ENCODE data around the gene DYRK1B.

The DYRK1B gene

DNA sequence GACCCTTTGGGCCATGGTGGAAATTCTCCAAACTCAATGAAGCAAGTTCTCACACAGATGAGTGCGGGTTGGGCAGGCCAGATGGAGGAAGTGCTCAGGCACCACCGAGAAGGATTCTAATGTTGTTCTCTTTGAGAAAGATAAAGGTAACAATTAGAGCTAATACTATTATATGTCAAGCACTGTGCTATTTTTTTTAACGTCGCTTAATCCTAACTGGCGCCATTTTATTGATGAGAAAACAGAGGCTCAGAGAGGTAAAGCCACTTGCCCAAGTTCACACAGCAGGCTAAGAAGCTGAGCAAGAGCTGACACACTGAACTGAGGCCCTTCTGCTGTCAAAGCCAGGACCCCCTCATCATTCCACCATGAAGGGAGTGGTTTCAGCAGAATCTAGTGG, 11.2 kb upstream of the DYRK1B start:
- peaks cover 3 to 34% (median 30%) of the 10 kb centered on the region in 5 donors for H3K4me1 ChIP-seq (ENCODE audit: control insufficient read depth in 5 of 5, insufficient read depth in 5 of 5, low read length in 5 of 5)

GRCh38 chr19:39843919-39844793, 10.2 kb upstream of the DYRK1B start:
- Histone ChIP-seq H3K9me3 (ENCODE audit: control insufficient read depth in 5 of 5, low read length in 5 of 5) (no peaks in the 10 kb centered on the region), H3K27ac (ENCODE audit: low read depth, low read length) (no peak overlapping the region), H3K4me1 (ENCODE audit: control insufficient read depth in 5 of 5, insufficient read depth in 5 of 5, low read length in 5 of 5) (peaks cover 3 to 34% (median 30%) of the 10 kb centered on the region in 5 donors), H3K36me3 (ENCODE audit: control insufficient read depth in 5 of 5, insufficient read depth in 5 of 5, low read length in 5 of 5) (peaks cover 0 to 12% (median 10%) of the 10 kb centered on the region in 5 donors), H3K27me3 (ENCODE audit: control insufficient read depth in 5 of 5, insufficient read depth in 4 of 5, low read length in 5 of 5) (no peaks in the 10 kb centered on the region), H3K4me3 (ENCODE audit: low read depth in 1 of 5, low read length in 5 of 5) (no peak overlapping the region), H3K9ac (ENCODE audit: low read length in 5 of 5) (peak overlapping the region in 1 of 5 donors; percentile 88)

More for the DNA sequence above, 11.2 kb upstream of the DYRK1B start:
- peak overlapping the region; percentile 73 to 88 (median 86) for H3K9ac ChIP-seq (ENCODE audit: low read length in 5 of 5)
- H3K27ac ChIP-seq (ENCODE audit: low read depth, low read length), result no peak overlapping the region
- H3K36me3 ChIP-seq (ENCODE audit: control insufficient read depth in 5 of 5, insufficient read depth in 5 of 5, low read length in 5 of 5), result peaks cover 0 to 2% (median under 1%) of the 10 kb centered on the region in 5 donors
- no peaks in the 10 kb centered on the region for H3K27me3 ChIP-seq (ENCODE audit: control insufficient read depth in 5 of 5, insufficient read depth in 4 of 5, low read length in 5 of 5)
- no peaks in the 10 kb centered on the region for H3K9me3 ChIP-seq (ENCODE audit: control insufficient read depth in 5 of 5, low read length in 5 of 5)
- peak overlapping the region; percentile 62 to 92 (median 83) for H3K4me3 ChIP-seq (ENCODE audit: low read depth in 1 of 5, low read length in 5 of 5)

DNA sequence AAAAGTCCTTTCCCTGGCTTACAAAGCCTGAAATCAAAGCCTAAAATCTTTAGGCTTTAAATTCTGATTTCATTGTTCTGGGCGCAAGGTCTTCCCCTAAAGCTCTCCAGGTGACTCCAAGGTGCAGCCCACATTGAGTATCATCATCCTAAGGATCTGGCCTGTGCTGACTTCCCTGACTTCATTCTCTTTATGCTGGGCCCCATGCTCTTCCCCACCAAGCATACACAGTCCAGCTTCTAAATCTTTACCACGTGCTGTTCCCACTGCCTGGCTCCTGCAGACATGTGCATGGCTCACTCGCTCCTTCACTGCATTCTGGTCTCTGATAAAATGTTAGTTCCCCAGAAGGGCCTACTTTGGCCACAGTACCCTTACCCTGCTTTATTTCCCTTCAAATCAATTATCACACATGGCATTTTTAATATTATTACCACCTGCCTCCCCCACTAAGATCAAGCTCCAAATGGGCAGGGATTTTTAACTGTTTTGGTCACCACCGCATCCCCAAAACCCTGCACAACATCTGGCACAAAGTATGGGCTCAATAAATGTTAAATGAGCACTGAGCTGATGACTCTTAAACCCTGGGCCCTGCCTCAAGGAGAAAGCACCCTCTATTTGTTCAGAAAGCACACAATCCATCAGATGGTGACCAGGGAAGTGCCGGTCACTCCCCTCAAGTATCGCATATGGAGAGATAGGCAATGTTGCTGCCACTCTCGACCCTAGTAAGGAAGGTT, 8.9 kb upstream of the DYRK1B start:
- H3K27ac ChIP-seq (ENCODE audit: low read depth, low read length), result no peak overlapping the region
- no peaks in the 10 kb centered on the region for H3K9me3 ChIP-seq (ENCODE audit: control insufficient read depth in 5 of 5, low read length in 5 of 5)
- H3K4me3 ChIP-seq (ENCODE audit: low read depth in 1 of 5, low read length in 5 of 5), result peak overlapping the region in 1 of 5 donors; percentile 57
- H3K36me3 ChIP-seq (ENCODE audit: control insufficient read depth in 5 of 5, insufficient read depth in 5 of 5, low read length in 5 of 5), result peaks cover under 1 to 25% (median 20%) of the 10 kb centered on the region in 5 donors
- no peak overlapping the region for H3K9ac ChIP-seq (ENCODE audit: low read length in 5 of 5)
- no peaks in the 10 kb centered on the region for H3K27me3 ChIP-seq (ENCODE audit: control insufficient read depth in 5 of 5, insufficient read depth in 4 of 5, low read length in 5 of 5)
- H3K4me1 ChIP-seq (ENCODE audit: control insufficient read depth in 5 of 5, insufficient read depth in 5 of 5, low read length in 5 of 5), result peaks cover 3 to 34% (median 30%) of the 10 kb centered on the region in 5 donors

DNA sequence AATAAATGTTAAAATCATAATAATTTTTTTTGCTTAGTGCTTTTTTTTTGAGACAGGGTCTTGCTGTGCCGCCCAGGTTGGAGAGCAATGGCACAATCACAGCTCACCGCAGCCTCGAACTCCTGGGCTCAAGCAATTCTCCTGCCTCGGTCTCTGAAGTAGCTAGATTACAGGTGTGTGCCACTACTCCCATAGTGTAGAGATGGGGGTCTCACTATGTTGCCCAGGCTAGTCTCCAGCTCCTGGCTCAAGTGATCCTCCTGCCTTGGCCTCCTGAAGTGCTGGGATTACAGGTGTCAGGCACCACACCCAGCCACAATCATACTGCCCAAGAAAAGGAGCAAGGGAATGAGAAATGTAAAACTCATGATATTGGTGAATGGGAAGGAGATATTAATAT, 7.1 kb upstream of the DYRK1B start:
- Histone ChIP-seq H3K9ac (ENCODE audit: low read length in 5 of 5) (no peak overlapping the region), H3K27me3 (ENCODE audit: control insufficient read depth in 5 of 5, insufficient read depth in 4 of 5, low read length in 5 of 5) (no peaks in the 10 kb centered on the region), H3K36me3 (ENCODE audit: control insufficient read depth in 5 of 5, insufficient read depth in 5 of 5, low read length in 5 of 5) (peaks cover 5 to 43% (median 37%) of the 10 kb centered on the region in 5 donors), H3K4me3 (ENCODE audit: low read depth in 1 of 5, low read length in 5 of 5) (no peak overlapping the region), H3K27ac (ENCODE audit: low read depth, low read length) (no peak overlapping the region), H3K4me1 (ENCODE audit: control insufficient read depth in 5 of 5, insufficient read depth in 5 of 5, low read length in 5 of 5) (peaks cover 3 to 25% (median 22%) of the 10 kb centered on the region in 5 donors), H3K9me3 (ENCODE audit: control insufficient read depth in 5 of 5, low read length in 5 of 5) (no peaks in the 10 kb centered on the region)

DNA sequence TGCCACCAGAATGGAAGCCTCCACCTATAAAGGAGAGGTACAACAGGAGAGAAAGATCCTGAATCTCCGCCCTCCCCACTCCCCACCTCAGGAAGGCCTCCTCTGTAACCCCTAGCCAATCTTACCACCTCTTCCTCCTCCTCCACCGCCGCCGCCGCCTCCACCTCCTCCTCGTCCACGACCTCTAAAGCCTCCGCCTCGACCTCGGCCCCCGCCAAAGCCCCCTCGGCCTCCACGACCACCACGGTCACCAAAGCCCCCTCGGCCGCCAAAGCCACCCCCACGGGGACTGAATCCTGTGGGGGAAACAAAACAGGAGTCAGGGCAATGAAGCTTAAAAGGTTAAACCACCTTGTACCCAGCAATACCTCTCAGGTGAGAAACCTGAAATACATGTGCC, 6.5 kb upstream of the DYRK1B start:
- Histone ChIP-seq H3K27ac (ENCODE audit: low read depth, low read length) (no peak overlapping the region), H3K4me1 (ENCODE audit: control insufficient read depth in 5 of 5, insufficient read depth in 5 of 5, low read length in 5 of 5) (peaks cover 3 to 21% (median 16%) of the 10 kb centered on the region in 5 donors), H3K4me3 (ENCODE audit: low read depth in 1 of 5, low read length in 5 of 5) (no peak overlapping the region), H3K9me3 (ENCODE audit: control insufficient read depth in 5 of 5, low read length in 5 of 5) (no peaks in the 10 kb centered on the region), H3K36me3 (ENCODE audit: control insufficient read depth in 5 of 5, insufficient read depth in 5 of 5, low read length in 5 of 5) (peaks cover 8 to 48% (median 40%) of the 10 kb centered on the region in 5 donors), H3K9ac (ENCODE audit: low read length in 5 of 5) (no peak overlapping the region), H3K27me3 (ENCODE audit: control insufficient read depth in 5 of 5, insufficient read depth in 4 of 5, low read length in 5 of 5) (no peaks in the 10 kb centered on the region)

DNA sequence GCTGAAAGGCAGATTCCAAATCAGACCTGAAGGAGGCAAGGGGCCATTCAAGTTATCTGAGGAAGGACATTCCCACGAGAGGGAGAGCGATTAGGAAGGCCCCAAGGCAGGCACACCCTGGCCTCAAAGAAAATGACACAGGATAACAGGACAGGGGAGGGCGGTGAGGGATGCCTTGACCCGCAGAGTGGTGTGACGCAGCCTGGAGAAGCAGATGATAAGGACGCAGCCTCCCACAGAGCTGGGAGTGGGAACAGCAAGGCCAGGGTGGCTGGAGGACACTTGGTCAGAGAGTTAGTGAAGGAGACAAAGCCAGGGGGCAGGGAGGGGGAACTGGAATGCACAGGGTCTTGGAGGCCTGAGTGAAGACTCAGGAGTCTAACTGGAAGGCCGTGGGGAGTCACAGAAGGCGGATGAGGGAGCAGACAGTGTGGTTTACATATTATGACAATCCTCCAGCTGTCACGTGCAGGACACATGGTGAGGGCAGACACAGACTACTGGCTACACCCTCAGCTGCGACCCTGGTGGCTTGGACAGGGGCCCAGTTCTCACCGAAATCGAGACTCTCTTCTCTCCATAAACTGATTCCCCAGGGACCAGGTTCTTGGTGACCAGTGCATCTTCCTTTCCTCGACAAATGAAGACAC, 5.8 kb upstream of the DYRK1B start:
- Histone ChIP-seq H3K4me1 (ENCODE audit: control insufficient read depth in 5 of 5, insufficient read depth in 5 of 5, low read length in 5 of 5) (peaks cover 0 to 14% (median 9%) of the 10 kb centered on the region in 5 donors), H3K27me3 (ENCODE audit: control insufficient read depth in 5 of 5, insufficient read depth in 4 of 5, low read length in 5 of 5) (no peaks in the 10 kb centered on the region), H3K27ac (ENCODE audit: low read depth, low read length) (no peak overlapping the region), H3K9ac (ENCODE audit: low read length in 5 of 5) (no peak overlapping the region), H3K36me3 (ENCODE audit: control insufficient read depth in 5 of 5, insufficient read depth in 5 of 5, low read length in 5 of 5) (peaks cover 8 to 52% (median 40%) of the 10 kb centered on the region in 5 donors), H3K4me3 (ENCODE audit: low read depth in 1 of 5, low read length in 5 of 5) (no peak overlapping the region), H3K9me3 (ENCODE audit: control insufficient read depth in 5 of 5, low read length in 5 of 5) (no peaks in the 10 kb centered on the region)

GRCh38 chr19:39838569-39838968, 4.6 kb upstream of the DYRK1B start:
- Histone ChIP-seq H3K36me3 (ENCODE audit: control insufficient read depth in 5 of 5, insufficient read depth in 5 of 5, low read length in 5 of 5) (peaks cover 8 to 55% (median 40%) of the 10 kb centered on the region in 5 donors), H3K9ac (ENCODE audit: low read length in 5 of 5) (peak overlapping the region in 1 of 5 donors; percentile 0), H3K27ac (ENCODE audit: low read depth, low read length) (no peak overlapping the region)

DNA sequence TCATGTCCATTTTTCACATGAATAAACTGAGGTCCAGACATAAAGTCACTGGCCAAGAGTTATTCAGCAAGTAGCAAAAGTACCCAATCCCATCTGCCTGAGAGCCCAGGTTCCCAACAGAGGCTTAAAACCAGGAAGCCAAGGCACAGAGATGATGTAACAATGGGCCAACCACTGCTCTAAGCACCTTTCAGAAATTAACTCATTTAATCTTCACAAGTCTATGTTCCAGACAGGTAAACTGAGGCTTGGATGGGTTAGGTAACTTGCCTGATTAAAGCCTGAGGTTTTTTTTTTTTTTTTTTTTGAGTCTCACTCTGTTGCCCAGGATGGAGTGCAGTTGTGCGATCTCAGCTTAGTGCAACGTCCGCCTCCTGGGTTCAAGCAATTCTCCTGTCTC, 4.0 kb upstream of the DYRK1B start:
- Histone ChIP-seq H3K36me3 (ENCODE audit: control insufficient read depth in 5 of 5, insufficient read depth in 5 of 5, low read length in 5 of 5) (peaks cover 8 to 55% (median 40%) of the 10 kb centered on the region in 5 donors), H3K27me3 (ENCODE audit: control insufficient read depth in 5 of 5, insufficient read depth in 4 of 5, low read length in 5 of 5) (no peaks in the 10 kb centered on the region), H3K27ac (ENCODE audit: low read depth, low read length) (no peak overlapping the region), H3K4me1 (ENCODE audit: control insufficient read depth in 5 of 5, insufficient read depth in 5 of 5, low read length in 5 of 5) (peaks cover 0 to 16% (median 10%) of the 10 kb centered on the region in 5 donors), H3K9me3 (ENCODE audit: control insufficient read depth in 5 of 5, low read length in 5 of 5) (no peaks in the 10 kb centered on the region), H3K9ac (ENCODE audit: low read length in 5 of 5) (no peak overlapping the region), H3K4me3 (ENCODE audit: low read depth in 1 of 5, low read length in 5 of 5) (no peak overlapping the region)

More at GRCh38 chr19:39838569-39838968, 4.6 kb upstream of the DYRK1B start:
- Histone ChIP-seq H3K9me3 (ENCODE audit: control insufficient read depth in 5 of 5, low read length in 5 of 5) (no peaks in the 10 kb centered on the region), H3K4me3 (ENCODE audit: low read depth in 1 of 5, low read length in 5 of 5) (no peak overlapping the region), H3K4me1 (ENCODE audit: control insufficient read depth in 5 of 5, insufficient read depth in 5 of 5, low read length in 5 of 5) (peaks cover 0 to 11% (median 9%) of the 10 kb centered on the region in 5 donors), H3K27me3 (ENCODE audit: control insufficient read depth in 5 of 5, insufficient read depth in 4 of 5, low read length in 5 of 5) (no peaks in the 10 kb centered on the region)

DNA sequence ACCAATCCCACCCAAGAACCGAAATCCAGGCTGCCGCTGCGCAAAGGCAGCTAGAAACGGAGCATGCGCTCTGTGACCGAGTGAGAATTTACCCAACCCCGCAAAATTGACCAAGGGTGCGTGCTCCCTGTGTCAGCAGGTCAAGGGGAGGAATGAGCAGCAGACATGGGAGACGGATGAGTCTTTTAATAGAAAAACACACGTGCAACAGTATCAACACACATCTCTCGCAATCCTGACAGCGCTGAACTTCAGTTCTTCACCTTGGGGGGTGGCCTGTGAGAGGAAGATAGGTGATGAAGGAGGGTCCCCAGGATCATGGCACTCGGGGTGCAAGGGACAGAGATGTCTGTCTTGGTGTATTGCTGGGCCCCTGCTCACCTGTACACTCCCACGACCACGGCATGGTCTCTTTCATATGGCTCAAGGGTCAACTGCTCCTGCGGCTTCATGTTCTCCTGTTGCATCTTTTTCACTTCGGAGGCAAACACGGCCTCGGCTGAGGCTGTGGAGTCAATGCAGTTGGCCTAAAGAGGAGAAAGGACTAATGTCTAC, 402 bp upstream of the DYRK1B start:
- Histone ChIP-seq H3K9me3 (ENCODE audit: control insufficient read depth in 5 of 5, low read length in 5 of 5) (no peaks in the 10 kb centered on the region), H3K36me3 (ENCODE audit: control insufficient read depth in 5 of 5, insufficient read depth in 5 of 5, low read length in 5 of 5) (peaks cover 8 to 69% (median 50%) of the 10 kb centered on the region in 5 donors), H3K4me1 (ENCODE audit: control insufficient read depth in 5 of 5, insufficient read depth in 5 of 5, low read length in 5 of 5) (peaks cover 9 to 29% (median 22%) of the 10 kb centered on the region in 5 donors), H3K9ac (ENCODE audit: low read length in 5 of 5) (peak overlapping the region in 1 of 5 donors; percentile 57), H3K4me3 (ENCODE audit: low read depth in 1 of 5, low read length in 5 of 5) (peak overlapping the region; percentile 64 to 98 (median 90)), H3K27ac (ENCODE audit: low read depth, low read length) (peak overlapping the region; percentile 86), H3K27me3 (ENCODE audit: control insufficient read depth in 5 of 5, insufficient read depth in 4 of 5, low read length in 5 of 5) (no peaks in the 10 kb centered on the region)
